GM19468 (cell line): Measurements from ENCODE around the gene RAB36.

ENCODE experiments used
- ATAC-seq: cut with Tn5 transposase; IDR thresholded peaks from one replicate; pipeline ENCODE4 v1.9.1; 2021; ENCODE audit warnings: mild to moderate bottlenecking, moderate library complexity, moderate number of reproducible peaks; ENCODE audit not compliant: unreplicated experiment; ENCODE audit errors: extremely low read depth

Gene RAB36, protein sequence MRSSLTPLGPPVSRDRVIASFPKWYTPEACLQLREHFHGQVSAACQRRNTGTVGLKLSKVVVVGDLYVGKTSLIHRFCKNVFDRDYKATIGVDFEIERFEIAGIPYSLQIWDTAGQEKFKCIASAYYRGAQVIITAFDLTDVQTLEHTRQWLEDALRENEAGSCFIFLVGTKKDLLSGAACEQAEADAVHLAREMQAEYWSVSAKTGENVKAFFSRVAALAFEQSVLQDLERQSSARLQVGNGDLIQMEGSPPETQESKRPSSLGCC

DNA sequence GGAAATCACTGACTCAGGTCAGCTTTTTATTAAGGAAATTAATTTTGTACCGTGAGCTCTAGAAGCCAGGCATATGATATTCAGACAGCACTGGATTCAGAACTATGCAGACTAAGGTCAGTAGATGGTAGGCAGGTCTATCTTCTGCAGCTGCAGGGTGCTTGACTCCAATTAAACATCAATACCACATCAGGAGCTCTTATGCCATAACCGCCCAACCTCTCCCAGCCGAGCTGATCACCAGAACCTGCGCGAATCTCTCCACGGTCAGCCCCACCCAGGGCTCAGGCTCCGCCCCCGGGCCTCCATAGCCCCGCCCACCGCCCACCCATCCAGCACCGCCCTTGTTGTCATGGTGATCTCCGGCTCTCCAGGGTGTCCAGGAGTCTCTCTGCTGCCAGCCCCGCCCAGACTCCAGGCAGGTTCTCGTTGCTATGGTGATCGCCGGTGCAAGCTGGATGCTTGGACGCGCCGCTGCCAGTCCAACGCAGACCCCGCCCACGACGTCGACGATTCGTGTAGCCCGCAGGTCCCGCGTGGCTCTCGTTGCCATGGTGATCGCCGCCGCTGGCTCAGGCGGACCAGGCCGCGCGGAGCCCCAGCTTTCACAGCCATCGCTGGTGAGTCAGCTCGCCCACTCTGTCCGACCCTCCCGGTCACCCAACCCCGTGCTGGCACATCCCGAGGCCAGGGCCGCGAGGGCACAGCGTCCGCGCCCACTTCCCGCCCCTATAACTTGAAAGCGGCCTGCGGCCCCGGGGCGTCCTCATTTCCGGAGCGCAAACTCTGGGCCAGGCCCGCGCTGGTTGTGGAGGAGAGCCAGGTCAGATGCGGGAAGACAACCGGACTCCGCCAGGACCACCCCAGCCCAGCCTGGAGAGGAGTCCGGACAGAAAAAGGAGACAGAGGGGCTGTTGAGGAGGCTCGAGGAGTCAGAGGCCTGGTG lies at the start of gene RAB36:
Gene RAB36, plus strand, starts transcription at position 546 of the 946 bp plus-strand sequence. CDS start 1,140 bp downstream, outside the sequence.
- ATAC-seq, result no peak

DNA sequence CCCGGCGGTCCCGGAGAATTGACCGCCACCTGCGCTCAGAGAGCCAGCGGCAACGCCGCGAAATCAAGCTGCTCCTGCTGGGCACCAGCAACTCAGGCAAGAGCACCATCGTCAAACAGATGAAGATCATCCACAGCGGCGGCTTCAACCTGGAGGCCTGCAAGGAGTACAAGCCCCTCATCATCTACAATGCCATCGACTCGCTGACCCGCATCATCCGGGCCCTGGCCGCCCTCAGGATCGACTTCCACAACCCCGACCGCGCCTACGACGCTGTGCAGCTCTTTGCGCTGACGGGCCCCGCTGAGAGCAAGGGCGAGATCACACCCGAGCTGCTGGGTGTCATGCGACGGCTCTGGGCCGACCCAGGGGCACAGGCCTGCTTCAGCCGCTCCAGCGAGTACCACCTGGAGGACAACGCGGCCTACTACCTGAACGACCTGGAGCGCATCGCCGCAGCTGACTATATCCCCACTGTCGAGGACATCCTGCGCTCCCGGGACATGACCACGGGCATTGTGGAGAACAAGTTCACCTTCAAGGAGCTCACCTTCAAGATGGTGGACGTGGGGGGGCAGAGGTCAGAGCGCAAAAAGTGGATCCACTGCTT lies 49.4 kb upstream of the RAB36 start:
- no peak for ATAC-seq

DNA sequence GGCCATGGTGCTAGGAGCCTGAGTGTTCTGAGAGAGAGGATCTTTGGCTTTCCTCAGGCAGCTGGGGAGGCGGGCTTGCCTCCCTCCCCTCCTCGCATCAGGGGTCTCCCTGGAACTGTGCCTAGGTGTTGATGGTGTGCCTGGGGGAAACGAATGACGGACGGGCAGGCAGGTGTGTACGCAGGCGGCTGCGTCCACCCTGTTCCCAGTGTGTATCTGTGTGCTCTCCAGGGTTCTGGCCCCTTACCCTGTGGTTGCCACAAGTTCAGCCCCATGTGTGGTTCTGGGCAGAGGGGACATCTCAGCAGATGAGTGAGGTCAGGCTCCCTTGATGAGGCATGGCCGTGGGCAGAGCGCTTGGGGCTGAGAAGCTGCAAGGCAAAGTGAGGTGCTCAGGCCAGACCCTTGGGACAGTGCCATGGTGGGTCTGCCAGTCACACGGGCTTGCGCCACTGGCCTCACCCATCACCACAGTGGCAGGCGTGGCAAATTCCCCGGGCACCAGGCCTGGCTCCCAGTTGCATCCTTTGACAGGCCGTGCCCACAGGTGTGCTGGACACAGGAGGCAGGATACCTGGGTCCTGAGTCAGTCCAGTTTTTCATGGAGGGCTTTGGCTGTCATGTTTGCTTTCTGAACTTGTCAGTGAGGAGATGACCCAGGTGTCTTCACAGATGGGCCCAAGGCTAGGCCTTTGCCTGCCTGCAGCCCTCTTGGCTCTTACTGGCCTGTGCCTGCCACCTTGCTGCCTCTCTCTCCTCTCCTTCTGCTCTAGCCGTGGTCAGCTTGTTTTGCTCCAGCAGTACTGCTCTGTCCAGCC lies 47.7 kb upstream of the RAB36 start:
- no peak for ATAC-seq

DNA sequence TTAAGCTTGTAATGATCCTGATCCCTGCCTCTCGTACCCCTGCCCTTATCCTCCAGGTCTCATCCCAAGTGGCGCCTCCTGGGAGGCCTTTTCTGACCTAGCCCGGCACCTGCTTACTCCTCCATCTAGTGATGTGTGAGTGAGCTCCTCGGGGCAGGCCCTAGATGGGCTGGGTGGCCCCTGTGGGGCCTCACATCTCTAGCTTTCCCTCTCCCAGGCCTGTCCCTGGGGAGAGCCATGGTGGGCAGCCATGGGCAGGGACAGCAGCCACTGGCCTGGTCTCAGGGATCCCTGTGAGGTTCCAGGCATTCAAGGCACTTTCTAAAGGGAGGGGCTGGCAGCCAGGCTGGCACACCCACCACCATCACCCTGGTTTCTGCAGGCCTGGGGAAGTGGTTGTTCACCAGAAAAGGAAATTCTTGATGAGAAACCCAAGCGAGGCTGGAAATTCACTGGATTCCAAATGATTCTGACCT lies 47.0 kb upstream of the RAB36 start:
- ATAC-seq, result no peak

DNA sequence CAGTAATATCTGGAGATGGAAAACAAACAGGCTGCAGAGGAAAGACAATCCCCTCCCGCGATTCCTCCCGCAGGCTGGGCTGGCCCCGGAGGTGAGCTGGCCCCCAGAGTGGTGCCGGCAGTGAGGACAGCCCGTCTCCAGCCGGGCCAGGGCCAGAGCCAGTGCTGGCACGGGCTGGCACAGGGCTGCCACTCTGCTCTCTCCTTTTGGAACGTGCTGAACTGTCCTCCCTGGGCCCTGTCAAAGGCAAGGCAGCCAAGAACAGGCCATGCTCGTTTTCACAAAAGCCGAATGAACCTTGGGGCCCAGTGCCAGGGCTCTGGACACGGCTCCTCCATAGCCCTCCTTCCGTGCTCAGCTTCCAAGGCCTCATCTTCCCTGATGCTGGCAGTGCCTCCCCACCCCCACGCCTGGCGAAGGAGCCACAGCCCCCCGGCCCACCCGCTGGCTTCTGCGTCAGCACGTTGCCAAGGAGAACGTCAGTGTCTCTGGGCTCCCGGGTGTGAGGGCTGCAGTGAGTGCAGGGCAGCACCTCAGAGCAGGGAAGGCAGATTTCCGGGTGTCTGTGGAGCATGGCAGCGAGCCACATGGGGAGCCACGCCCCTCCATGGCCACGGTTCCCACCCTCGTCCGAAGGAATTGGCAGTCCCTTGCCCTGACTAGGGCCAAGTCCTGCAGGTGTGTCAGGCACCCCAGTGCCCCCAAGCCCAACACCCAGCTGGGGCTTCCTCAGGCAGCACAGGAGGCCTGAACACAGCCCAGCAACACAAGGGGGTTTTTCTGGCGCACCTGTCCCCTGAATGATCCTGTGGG lies 46.4 kb upstream of the RAB36 start:
- no peak for ATAC-seq

DNA sequence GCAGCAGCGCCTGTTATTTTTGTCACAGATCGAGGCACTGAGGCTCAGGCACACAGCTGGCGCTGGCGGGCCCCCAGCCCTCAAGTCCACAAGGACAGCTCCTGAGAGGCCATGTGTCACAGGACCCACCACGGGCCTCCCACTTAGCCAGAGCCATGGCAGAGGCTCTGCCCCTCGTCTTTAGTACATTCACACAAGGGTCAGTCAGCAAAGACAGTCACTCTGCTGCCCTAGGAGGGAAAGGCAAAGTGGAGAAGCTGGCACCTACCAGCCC lies 45.8 kb upstream of the RAB36 start:
- ATAC-seq, result no peak

DNA sequence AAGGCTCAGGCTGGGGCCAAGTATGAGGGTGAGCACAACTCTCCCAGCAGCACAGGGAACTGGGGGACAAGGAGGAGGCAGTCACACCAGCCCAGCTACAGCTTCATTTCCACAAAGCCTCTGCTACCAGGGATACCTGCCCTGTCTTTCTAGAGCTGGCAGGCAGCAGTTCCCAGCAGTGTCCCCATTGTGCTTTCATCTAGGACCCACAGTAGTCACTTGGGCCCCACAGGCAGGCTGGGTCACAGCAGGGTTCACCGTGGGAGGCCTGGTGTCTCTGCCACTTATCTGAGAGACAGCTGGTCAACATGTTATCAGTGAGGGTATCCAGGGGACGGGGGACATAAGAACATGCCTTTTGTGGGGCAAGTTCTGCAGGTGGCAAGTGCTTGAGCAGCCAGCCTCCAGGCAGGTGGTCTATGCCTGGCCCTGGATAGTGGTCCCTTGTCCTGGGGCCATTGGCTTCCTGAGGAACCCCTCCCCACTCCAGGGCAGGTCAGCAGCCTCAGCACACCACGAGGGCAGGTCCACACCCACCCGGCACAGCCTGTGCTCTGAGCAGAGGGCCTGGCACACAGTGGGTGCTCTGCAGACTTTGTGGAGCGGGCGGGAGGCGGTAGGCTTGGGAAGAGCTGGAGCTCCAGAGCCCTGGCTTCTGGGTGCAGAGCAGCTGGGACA lies 45.0 kb upstream of the RAB36 start:
- ATAC-seq, result no peak

DNA sequence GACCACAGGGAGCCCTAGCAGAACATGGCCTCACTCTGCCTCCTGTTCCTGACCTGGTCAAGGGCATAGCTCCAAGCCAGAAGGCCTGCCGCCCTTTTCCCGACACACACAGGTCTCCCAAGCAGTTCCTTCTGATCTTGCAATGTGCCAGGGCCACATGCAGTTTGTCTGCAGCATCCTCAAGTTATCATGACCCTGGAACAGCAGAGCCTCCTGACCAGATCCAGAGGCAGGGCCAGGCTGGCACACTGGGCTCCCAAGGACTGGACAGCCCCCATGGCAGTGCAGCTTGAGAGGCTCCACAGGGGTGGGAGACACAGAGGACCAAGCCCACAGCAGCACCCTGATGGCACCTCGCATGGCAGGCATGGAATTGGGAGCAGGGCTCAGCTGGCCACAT lies 43.8 kb upstream of the RAB36 start:
- no peak for ATAC-seq

DNA sequence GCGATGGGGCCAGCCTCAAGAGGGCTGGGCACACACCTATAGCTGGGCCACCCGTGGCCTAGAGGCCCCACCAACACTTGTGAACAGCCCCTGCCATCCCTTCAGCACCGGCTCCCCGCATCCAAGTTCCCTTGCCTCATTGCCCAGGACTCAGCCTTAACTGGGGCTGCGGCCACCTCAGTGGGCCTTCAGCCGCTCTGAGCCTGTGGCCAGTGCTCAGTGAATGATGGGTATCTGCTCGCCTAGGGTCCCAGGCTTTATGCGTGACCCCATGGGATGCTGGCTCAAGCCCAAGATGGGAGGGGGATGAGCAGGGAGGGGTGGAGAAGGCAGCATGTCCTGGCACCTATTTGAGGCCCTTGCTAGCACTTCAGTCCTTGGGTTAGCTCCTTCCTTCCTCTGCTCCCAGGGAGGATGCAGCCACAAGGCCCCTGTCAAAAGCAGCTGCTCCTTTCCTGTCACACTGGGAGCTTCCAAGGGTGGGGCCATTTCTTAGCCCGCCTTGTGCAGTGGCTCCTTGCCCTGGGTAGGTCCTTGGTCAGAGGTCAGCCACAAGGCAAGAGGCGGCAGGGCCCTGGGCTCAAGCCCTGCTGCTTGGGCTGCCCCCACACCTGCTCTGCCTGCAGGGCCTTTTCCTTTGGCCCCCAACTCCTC lies 43.1 kb upstream of the RAB36 start:
- no peak for ATAC-seq

DNA sequence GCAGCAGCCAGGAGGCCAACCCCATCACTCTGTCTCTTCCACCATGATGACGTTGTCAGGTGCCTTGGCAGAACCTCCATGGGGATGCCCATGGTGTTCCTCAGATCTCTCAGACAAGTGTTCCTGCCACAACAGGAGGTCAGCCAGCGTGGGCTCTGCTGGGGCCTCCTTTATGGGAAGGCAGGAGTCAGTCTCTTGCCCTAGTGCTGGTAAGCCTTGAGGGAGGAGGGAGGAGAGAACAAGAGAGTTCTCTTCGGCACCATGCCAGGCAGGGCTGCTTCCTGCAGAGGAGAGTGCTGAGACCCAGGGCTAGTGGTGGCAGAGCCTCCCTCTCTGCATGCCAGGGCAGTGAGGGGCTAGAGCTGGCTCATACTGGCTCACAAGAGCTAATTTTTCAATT lies 42.5 kb upstream of the RAB36 start:
- ATAC-seq, result no peak

DNA sequence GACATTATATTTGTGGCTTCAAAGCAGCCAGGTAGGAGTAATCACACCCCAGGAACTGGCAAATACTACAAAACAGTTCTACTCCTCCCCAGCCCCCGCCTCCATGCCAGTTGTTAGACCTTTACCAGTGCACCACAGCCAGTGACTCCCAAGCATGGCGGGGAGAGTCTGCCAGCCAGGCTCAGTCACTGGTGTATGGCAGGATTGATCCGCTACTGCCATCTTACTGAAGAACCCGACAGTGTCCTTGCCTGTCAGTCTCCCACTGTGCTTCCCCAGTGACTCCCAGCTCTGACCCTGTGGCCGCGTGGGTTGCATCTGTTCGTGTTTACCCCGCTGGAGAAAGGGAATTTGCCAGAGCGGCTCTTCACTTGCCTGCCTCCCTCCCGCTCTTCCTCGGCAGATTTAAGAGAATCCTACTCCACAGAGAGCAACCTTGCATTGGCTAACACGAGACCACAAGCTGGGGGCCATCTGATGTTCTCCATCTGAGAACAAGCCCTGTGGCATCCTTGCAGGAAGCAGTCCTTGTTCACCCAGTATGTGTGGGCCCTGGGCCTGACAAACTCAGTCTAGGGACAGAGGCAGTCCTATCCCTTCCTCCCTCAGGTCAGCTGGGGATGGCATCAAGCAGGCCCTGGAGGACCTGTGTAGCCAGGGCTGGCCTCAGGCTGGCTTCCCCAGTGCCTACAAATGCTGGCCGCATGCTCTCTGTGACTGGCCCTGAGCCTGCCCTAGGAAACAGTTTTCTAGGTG lies 41.9 kb upstream of the RAB36 start:
- ATAC-seq, result no peak

DNA sequence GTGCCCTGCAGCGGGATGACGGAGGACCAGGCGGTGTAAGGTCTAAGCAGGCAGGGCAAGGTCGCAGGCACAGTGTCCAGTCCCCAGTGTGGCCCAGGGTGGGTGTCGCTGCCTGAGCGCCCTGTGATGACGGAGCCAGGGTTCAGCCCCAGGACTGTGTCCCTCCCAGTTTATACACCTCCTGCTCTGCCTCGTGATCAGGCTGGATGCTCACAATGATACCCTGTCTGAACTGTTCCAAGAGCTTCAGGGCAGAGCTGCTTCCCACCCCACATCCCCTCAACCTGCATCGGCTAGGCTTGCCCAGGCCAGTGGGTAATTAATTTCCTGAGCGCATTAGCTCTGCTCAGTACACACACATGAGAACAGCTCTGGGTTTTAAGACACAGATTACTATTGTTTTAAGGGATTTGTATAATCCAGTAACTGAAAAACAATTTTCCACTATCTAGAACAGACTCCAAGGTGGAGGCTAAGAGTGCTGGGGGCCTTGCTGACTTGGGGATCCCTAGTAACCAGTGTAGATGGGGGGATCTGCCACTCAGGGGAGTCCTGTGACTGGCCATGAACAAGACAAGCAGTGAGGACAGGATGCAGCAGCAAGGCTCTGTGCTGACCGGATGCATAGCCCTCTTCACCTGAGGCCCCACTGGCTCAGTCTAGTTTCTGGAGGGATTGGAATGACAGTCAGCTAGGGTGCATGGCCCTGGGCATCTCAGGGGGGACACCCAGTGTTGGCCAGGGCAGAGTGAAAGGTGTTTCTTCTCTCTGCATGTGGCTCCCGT lies 40.9 kb upstream of the RAB36 start:
- ATAC-seq, result no peak

DNA sequence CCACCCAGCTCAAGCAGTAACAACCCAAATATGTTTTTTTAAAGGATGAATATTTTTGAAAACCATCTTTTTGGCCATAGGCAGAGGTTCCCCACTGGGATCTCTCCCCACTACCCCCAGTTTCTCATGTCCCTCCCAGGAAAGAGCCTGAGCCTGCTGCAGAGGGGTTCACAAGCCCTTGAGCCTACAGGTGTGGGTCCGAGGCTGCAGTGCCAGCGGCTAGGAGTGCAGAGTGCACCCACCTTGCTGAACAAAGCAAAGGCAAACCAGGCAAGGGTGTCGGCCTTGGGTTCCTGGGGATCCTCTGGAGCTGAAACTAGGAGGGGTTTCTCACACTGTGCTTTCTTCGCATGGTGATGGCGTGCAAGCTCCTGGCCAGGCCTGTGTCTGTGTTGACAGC lies 40.0 kb upstream of the RAB36 start:
- no peak for ATAC-seq

DNA sequence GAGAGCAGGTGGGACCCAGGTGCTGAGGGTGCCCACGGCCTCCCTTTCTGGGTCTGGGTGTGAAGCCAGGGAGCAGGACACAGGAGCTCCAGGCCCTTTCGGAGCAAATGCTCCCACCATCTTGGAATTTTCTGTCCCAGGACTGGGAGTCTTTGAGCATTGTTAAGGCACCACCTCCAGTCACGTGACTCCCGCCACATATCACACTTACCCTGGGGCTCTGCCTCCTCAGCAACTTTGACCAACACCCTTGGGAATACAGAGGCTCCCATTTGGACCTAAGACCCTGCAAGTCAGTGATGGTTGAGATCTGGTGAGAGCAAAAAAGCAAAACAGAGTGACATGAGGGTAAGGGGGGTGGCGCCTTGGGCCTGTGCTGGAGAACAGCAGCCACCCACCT lies 39.4 kb upstream of the RAB36 start:
- no peak for ATAC-seq

DNA sequence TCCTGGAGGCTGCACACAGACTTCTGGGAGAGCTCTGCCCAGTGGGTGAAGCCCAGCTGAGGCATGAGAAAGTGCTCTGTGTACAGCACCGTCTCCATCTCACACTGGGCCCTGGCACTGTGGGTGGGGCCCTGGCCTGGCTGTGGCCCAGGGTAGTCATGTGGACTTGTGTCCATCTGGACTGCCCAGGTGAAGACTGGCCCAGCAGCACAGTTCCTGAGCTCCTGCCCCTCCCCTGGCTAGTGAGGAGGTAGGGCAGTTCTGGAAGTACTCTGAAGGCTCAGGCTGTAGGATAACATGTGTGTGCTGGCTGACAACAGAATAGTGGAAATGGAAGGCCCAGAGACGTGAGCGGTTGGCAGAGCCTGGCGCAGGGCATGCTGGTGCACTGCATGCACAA lies 38.9 kb upstream of the RAB36 start:
- no peak for ATAC-seq

DNA sequence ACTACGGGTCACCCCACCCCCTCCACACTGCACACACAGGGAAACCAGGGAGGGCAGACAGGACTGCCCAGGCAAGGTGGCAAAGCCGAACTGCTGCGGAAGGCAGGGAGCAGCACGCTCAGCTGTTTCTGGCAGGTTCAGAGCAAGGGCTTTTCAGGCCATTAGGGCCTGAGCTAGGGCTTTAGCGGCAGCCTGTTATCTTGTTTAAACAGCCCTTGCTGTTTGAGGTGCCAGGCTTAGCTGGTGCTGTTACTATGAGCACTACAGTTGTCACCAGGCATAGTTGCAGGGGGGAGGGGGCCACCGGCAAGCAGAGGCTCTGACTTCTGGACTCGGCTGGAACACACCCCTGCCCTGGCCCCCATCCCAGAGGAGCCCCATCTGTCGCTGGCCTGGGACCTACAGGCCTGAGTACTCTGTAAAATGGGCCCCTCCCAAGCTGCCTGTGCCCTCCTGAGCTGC lies 38.3 kb upstream of the RAB36 start:
- no peak for ATAC-seq
